CD4-positive, alpha-beta T cell (primary cell): Measurements from ENCODE around the gene NLRP12. TPM values are rescaled to one million over a fixed set of nuclear protein-coding genes. Genes with fewer than 3 reads are reported as not detected.

Source experiments
- ATAC-seq: fragments of 200-7000 bp; cut with Tn5 transposase; one replicate; pipeline ENCODE4 v1.10.0; 2022; ENCODE audit warnings: mild to moderate bottlenecking; ENCODE audit not compliant: poor library complexity
- CTCF ChIA-PET: fragments of 350-600 bp; sonication (Branson Sonifier 250); formaldehyde crosslinking; loops from one replicate; lab custom pipeline; 2021; ENCODE audit warnings: antibody characterized with exemption, inconsistent platforms; lab: Charles Lee
- POLR2A ChIA-PET: fragments of 350-600 bp; sonication (Branson Sonifier 250); formaldehyde crosslinking; loops from one replicate; lab custom pipeline; 2021; ENCODE audit warnings: antibody characterized with exemption, inconsistent platforms; lab: Charles Lee
- DNase-seq, 14 experiments: peaks; one replicate each; pipeline ENCODE4 v3.0.0-alpha.2; 2013 to 2020; ENCODE audit warnings: mixed read lengths in 2 of 14
- H3K27ac ChIP-seq, 2 donors: one replicate each; pipeline versions ENCODE4 v1.5.1 to v1.7.0; 2013; ENCODE audit warnings: low read length in 2 of 2, low read depth in 1 of 2, mild to moderate bottlenecking in 1 of 2
- H3K27me3 ChIP-seq, 2 experiments: 1 replicate in 1 of 2; 2 replicates in 1 of 2; pipeline versions ENCODE4 v1.6.1 to v1.7.0; 2013; ENCODE audit warnings: low read length in 2 of 2, control low read depth in 1 of 2, mild to moderate bottlenecking in 1 of 2, moderate library complexity in 1 of 2; ENCODE audit not compliant: insufficient read depth in 2 of 2, control insufficient read depth in 1 of 2
- H3K36me3 ChIP-seq: one replicate; pipeline ENCODE4 v1.6.1; 2013; ENCODE audit warnings: low read length, control low read depth; ENCODE audit not compliant: insufficient read depth
- H3K4me1 ChIP-seq: one replicate; pipeline ENCODE4 v1.6.1; 2013; ENCODE audit warnings: low read length, control low read depth; ENCODE audit not compliant: insufficient read depth
- H3K4me3 ChIP-seq: one replicate; pipeline ENCODE4 v1.5.1; 2013; ENCODE audit warnings: mild to moderate bottlenecking, low read length, moderate library complexity
- H3K9me3 ChIP-seq, 2 experiments: 1 replicate in 1 of 2; 2 replicates in 1 of 2; pipeline versions ENCODE4 v1.6.1 to v1.7.0; 2013; ENCODE audit warnings: low read length in 2 of 2, mild to moderate bottlenecking in 2 of 2, control low read depth in 1 of 2, moderate library complexity in 1 of 2; ENCODE audit not compliant: control insufficient read depth in 1 of 2, insufficient read depth in 1 of 2
- H3K27ac Mint-ChIP-seq: one replicate; pipeline ENCODE4 v1.8.0; 2020; ENCODE audit warnings: mixed read lengths
- H3K27me3 Mint-ChIP-seq: one replicate; pipeline ENCODE4 v1.8.0; 2021; ENCODE audit warnings: mixed read lengths
- H3K36me3 Mint-ChIP-seq: one replicate; pipeline ENCODE4 v1.8.0; 2021; ENCODE audit warnings: low read depth, mixed read lengths
- H3K4me1 Mint-ChIP-seq: one replicate; pipeline ENCODE4 v1.8.0; 2021; ENCODE audit warnings: low read depth, mixed read lengths
- H3K4me3 Mint-ChIP-seq: one replicate; pipeline ENCODE4 v1.8.0; 2020; ENCODE audit warnings: mild to moderate bottlenecking, mixed read lengths
- H3K9me3 Mint-ChIP-seq: one replicate; pipeline ENCODE4 v1.8.0; 2020; ENCODE audit warnings: mixed read lengths
- intact Hi-C, 2 experiments: fragments of 100-400 bp; cut with DNase I in 1 of 2; cut with micrococcal nuclease in 1 of 2; formaldehyde crosslinking; loops; one replicate each; pipeline versions ENCODE4 v1.15.1 to v1.9.0; 2023 to 2025; cut with DNase I, micrococcal nuclease
- polyA plus RNA-seq, 2 donors: library from polyadenylated mRNA; unstranded; fragments of 120-200 nt; gene quantifications; one replicate each; pipeline ENCODE4 v1.2.1, GENCODE V29; 2013
- total RNA-seq, 174 experiments: library from RNA in 2 of 174; stranded (reverse) in 2 of 174; gene quantifications; one replicate each; pipeline ENCODE4 v1.2.3 and lab custom pipeline; 2021 to 2026
- TF ChIP-seq, protein P1 (sequence below): fragments of 200-600 bp; IDR thresholded peaks from one replicate; pipeline ENCODE4 v1.8.0; 2022; ENCODE audit warnings: antibody characterized with exemption, mild to moderate bottlenecking

Gene NLRP12, protein sequence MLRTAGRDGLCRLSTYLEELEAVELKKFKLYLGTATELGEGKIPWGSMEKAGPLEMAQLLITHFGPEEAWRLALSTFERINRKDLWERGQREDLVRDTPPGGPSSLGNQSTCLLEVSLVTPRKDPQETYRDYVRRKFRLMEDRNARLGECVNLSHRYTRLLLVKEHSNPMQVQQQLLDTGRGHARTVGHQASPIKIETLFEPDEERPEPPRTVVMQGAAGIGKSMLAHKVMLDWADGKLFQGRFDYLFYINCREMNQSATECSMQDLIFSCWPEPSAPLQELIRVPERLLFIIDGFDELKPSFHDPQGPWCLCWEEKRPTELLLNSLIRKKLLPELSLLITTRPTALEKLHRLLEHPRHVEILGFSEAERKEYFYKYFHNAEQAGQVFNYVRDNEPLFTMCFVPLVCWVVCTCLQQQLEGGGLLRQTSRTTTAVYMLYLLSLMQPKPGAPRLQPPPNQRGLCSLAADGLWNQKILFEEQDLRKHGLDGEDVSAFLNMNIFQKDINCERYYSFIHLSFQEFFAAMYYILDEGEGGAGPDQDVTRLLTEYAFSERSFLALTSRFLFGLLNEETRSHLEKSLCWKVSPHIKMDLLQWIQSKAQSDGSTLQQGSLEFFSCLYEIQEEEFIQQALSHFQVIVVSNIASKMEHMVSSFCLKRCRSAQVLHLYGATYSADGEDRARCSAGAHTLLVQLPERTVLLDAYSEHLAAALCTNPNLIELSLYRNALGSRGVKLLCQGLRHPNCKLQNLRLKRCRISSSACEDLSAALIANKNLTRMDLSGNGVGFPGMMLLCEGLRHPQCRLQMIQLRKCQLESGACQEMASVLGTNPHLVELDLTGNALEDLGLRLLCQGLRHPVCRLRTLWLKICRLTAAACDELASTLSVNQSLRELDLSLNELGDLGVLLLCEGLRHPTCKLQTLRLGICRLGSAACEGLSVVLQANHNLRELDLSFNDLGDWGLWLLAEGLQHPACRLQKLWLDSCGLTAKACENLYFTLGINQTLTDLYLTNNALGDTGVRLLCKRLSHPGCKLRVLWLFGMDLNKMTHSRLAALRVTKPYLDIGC
- total RNA-seq (under 1 TPM in 1 of 2 experiments, not detected in 1; 0.08 TPM), total RNA-seq (lab: John Stamatoyannopoulos, UW) (0 to 4.2 (median 0.09) reads per million in 172 experiments)
- polyA plus RNA-seq (2013, experiment 1 of 2) = 2.3 TPM
- 1.6 TPM for polyA plus RNA-seq (2013, experiment 2 of 2)

DNA sequence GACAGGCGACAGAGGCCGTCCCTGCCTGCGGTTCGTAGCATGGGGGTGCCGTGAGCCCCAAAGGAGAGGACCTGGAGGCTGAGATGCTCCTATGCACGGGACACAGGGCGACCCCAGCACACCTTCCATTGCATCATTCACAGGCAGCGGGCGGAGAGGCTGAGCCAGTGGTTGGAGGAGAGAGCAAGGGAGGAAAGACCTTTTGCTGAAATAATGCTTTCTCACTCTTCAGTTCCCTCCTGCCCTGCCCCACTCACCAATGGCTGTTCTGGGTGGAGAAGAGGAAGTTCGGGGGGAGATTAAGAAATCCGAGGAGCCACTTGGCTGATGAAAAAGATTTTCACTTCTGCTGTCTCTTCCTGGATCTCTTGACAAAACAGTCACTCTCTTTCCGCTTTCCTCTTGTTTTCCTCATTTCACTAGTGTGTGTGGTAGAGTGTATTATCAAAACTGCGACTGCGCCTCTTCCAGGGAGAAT lies at the start of gene NLRP12:
Gene NLRP12, minus strand, starts transcription at position 181 of the 478 bp plus-strand sequence. Its CDS starts 140 bp downstream, at position 41.
- H3K4me3 ChIP-seq = peak within 1 kb of the TSS; percentile 26
- intact Hi-C loops = no loop called here
- H3K9me3 ChIP-seq = no peaks in the 10 kb centered on the region
- DNase-seq = peak in 3 of 14 experiments; percentile 14 to 67 (median 58)
- H3K4me1 ChIP-seq = no peaks in the 10 kb centered on the region
- ATAC-seq = no peak
- ChIA-PET POLR2A (no interaction called here), CTCF (no interaction called here)
- TF ChIP-seq, protein P1, sequence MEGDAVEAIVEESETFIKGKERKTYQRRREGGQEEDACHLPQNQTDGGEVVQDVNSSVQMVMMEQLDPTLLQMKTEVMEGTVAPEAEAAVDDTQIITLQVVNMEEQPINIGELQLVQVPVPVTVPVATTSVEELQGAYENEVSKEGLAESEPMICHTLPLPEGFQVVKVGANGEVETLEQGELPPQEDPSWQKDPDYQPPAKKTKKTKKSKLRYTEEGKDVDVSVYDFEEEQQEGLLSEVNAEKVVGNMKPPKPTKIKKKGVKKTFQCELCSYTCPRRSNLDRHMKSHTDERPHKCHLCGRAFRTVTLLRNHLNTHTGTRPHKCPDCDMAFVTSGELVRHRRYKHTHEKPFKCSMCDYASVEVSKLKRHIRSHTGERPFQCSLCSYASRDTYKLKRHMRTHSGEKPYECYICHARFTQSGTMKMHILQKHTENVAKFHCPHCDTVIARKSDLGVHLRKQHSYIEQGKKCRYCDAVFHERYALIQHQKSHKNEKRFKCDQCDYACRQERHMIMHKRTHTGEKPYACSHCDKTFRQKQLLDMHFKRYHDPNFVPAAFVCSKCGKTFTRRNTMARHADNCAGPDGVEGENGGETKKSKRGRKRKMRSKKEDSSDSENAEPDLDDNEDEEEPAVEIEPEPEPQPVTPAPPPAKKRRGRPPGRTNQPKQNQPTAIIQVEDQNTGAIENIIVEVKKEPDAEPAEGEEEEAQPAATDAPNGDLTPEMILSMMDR = no peak
- H3K27me3 ChIP-seq = peaks cover 4 to 5% of the 10 kb centered on the region in 2 experiments
- H3K27ac ChIP-seq = no peak within 1 kb of the TSS
- peaks cover 47% of the 10 kb centered on the region for H3K27me3 Mint-ChIP-seq
- no peaks in the 10 kb centered on the region for H3K36me3 Mint-ChIP-seq
- H3K9me3 Mint-ChIP-seq = no peaks in the 10 kb centered on the region
- H3K36me3 ChIP-seq = no peaks in the 10 kb centered on the region
- H3K4me1 Mint-ChIP-seq = no peaks in the 10 kb centered on the region
- H3K27ac Mint-ChIP-seq = no peak within 1 kb of the TSS
- H3K4me3 Mint-ChIP-seq = no peak within 1 kb of the TSS

- Mint-ChIP-seq H3K4me1 (peaks cover 75% of the 10 kb centered on the region), H3K27ac (peak overlapping the region; percentile 89), H3K4me3 (peak overlapping the region; percentile 59), H3K36me3 (peaks cover 75% of the 10 kb centered on the region), H3K9me3 (no peaks in the 10 kb centered on the region), H3K27me3 (peaks cover 5% of the 10 kb centered on the region)
- intact Hi-C loops = no loop called here
- H3K36me3 ChIP-seq = peaks cover 39% of the 10 kb centered on the region
- ATAC-seq (no peak), DNase-seq (peak in 1 of 14 experiments; percentile 48)
- peaks cover 0 to 11% of the 10 kb centered on the region in 2 experiments for H3K9me3 ChIP-seq
- H3K27ac ChIP-seq = no peak overlapping the region
- H3K4me1 ChIP-seq = peaks cover 90% of the 10 kb centered on the region
- H3K27me3 ChIP-seq = no peaks in the 10 kb centered on the region
- TF ChIP-seq, protein P1 = no peak
- ChIA-PET CTCF (interaction anchor here (0.7 kb wide), 1 partner anchor 9 kb away, joined by 3 read pairs; the partner anchor contains the start of gene PRKCG), POLR2A (interaction anchor here (0.8 to 1.0 kb wide), 2 partner anchors 9 to 38 kb away, joined by 3 to 8 read pairs; partner anchors contain the start of gene PRKCG)
- no peak overlapping the region for H3K4me3 ChIP-seq
Measured at GRCh38 chr19:53872762-53873161, 48.6 kb upstream of the NLRP12 start.

DNA sequence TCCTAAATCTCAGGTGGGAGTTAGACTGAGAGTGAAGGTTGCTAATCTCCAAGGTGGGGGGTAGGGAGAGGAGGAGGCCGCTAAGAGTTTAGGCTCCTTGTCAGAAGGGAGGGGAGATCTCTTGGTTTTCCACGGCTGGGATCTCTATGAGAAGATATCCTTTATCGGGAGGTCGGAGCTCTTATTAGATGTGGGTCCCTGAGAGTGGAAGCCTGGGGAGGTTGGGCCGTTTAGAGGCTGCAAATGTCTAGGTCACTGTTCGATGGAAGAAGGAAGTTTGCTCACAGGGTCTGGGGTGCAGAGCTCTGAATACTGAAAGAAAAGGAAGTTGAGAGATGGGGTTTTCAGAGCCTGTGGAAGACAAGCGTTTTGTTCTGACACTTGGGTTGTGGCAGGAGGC lies 47.3 kb upstream of the NLRP12 start:
- H3K4me3 ChIP-seq = no peak overlapping the region
- Mint-ChIP-seq H3K9me3 (no peaks in the 10 kb centered on the region), H3K27me3 (no peaks in the 10 kb centered on the region), H3K27ac (peak overlapping the region; percentile 89), H3K36me3 (peaks cover 72% of the 10 kb centered on the region), H3K4me3 (peak overlapping the region; percentile 84), H3K4me1 (peaks cover 75% of the 10 kb centered on the region)
- intact Hi-C loops = no loop called here
- ChIA-PET CTCF (no interaction called here), POLR2A (no interaction called here)
- peaks cover 38% of the 10 kb centered on the region for H3K36me3 ChIP-seq
- peaks cover 86% of the 10 kb centered on the region for H3K4me1 ChIP-seq
- ATAC-seq = no peak
- H3K27me3 ChIP-seq = no peaks in the 10 kb centered on the region
- TF ChIP-seq, protein P1 = no peak
- peak in 3 of 14 experiments; percentile 34 to 54 (median 52) for DNase-seq
- peaks cover 0 to 11% of the 10 kb centered on the region in 2 experiments for H3K9me3 ChIP-seq
- H3K27ac ChIP-seq = peak overlapping the region in 1 of 2 donors; percentile 18
